ENCODE measurements around the gene APLF. TPM values are rescaled to one million over a fixed set of nuclear protein-coding genes. Genes with fewer than 3 reads are reported as not detected.

The APLF gene
- total and polyA plus RNA-seq, 8 donors: 0.85 to 4.2 (median 1.9) TPM

DNA sequence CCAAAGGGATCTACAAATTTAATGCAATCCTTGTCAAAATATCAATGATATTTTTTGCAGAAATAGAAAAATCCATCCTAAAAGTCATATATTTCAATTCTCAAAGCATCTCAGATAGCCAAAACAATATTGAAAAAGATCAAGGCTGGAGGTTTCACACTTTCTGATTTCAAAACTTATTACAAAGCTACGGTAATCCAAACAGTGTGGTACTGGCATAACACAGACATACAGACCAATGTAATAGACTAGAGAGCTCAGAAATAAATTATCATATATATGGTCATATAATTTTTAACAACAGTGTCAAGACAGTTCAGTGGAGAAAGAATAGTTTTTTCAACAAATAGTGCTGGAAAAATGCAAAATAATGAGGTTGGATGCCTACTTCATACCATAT is 135.7 kb downstream of the APLF start:
- H3K9me3 ChIP-seq: no peaks in the 10 kb centered on the region
- H3K27ac ChIP-seq: no peak overlapping the region
- TF ChIP-seq, protein P1, sequence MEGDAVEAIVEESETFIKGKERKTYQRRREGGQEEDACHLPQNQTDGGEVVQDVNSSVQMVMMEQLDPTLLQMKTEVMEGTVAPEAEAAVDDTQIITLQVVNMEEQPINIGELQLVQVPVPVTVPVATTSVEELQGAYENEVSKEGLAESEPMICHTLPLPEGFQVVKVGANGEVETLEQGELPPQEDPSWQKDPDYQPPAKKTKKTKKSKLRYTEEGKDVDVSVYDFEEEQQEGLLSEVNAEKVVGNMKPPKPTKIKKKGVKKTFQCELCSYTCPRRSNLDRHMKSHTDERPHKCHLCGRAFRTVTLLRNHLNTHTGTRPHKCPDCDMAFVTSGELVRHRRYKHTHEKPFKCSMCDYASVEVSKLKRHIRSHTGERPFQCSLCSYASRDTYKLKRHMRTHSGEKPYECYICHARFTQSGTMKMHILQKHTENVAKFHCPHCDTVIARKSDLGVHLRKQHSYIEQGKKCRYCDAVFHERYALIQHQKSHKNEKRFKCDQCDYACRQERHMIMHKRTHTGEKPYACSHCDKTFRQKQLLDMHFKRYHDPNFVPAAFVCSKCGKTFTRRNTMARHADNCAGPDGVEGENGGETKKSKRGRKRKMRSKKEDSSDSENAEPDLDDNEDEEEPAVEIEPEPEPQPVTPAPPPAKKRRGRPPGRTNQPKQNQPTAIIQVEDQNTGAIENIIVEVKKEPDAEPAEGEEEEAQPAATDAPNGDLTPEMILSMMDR (IDR thresholded peaks at IDR 0.05): no peak
- FAIRE-seq (no peak), ATAC-seq (no peak), DNase-seq (no peak)
- H3K4me1 ChIP-seq: no peaks in the 10 kb centered on the region
- intact Hi-C loops (cut with DNase I): no loop called here
- no peaks in the 10 kb centered on the region for H3K27me3 ChIP-seq
- WGBS, 2 donors: 95 to 98% methylated on average over 1 of the region's 1 CpG
- H3K4me3 ChIP-seq: no peak overlapping the region
- no peaks in the 10 kb centered on the region for H3K36me3 ChIP-seq

DNA sequence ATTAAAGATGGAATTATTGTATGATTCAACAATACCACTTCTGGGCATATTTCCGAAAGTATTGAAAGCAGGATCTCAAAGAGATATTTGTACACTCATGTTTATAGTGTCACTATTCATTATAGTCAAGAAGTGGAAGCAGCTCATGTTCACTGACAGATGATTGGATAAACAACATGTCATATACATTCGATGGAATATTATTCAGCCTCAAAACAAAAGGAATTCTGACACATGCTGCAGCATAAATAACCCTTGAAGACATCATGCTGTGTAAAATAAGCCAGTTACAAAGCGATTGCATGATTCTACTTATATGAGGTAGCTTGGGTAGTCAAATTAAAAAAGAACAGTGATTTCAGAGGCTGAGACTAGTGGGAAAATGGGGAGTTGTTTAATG is 136.7 kb downstream of the APLF start:
- intact Hi-C loops (cut with DNase I): no loop called here
- no peak for DNase-seq
- WGBS, 2 donors: 72 to 76% methylated on average over 3 of the region's 3 CpGs
- no peak overlapping the region for H3K27ac ChIP-seq
- no peaks in the 10 kb centered on the region for H3K4me1 ChIP-seq
- no peak overlapping the region for H3K4me3 ChIP-seq
- FAIRE-seq: no peak
- no peaks in the 10 kb centered on the region for H3K36me3 ChIP-seq
- no peak for ATAC-seq
- H3K9me3 ChIP-seq: no peaks in the 10 kb centered on the region
- no peaks in the 10 kb centered on the region for H3K27me3 ChIP-seq
- TF ChIP-seq, protein P1 (IDR thresholded peaks at IDR 0.05): no peak

GRCh38 chr2:68605939-68606338 is 138.6 kb downstream of the APLF start:
- H3K27me3 ChIP-seq: no peaks in the 10 kb centered on the region
- FAIRE-seq (no peak), DNase-seq (no peak), ATAC-seq (no peak)
- 91% methylated on average over 1 of the region's 1 CpG for WGBS, 2 donors
- intact Hi-C loops (cut with DNase I): no loop called here
- H3K36me3 ChIP-seq: no peaks in the 10 kb centered on the region
- H3K9me3 ChIP-seq: no peaks in the 10 kb centered on the region
- TF ChIP-seq, protein P1 (IDR thresholded peaks at IDR 0.05): no peak
- H3K4me1 ChIP-seq: no peaks in the 10 kb centered on the region
- no peak overlapping the region for H3K4me3 ChIP-seq
- H3K27ac ChIP-seq: no peak overlapping the region

- H3K4me3 ChIP-seq: no peak overlapping the region
- WGBS, 2 donors: 55 to 67% methylated on average over 4 of the region's 4 CpGs
- DNase-seq (no peak), ATAC-seq (no peak), FAIRE-seq (no peak)
- H3K4me1 ChIP-seq: no peaks in the 10 kb centered on the region
- TF ChIP-seq, protein P1 (IDR thresholded peaks at IDR 0.05): no peak
- no peaks in the 10 kb centered on the region for H3K9me3 ChIP-seq
- H3K36me3 ChIP-seq: no peaks in the 10 kb centered on the region
- H3K27ac ChIP-seq: no peak overlapping the region
- intact Hi-C loops (cut with DNase I): no loop called here
- no peaks in the 10 kb centered on the region for H3K27me3 ChIP-seq
Observed at GRCh38 chr2:68606759-68607158, 139.4 kb downstream of the APLF start.

DNA sequence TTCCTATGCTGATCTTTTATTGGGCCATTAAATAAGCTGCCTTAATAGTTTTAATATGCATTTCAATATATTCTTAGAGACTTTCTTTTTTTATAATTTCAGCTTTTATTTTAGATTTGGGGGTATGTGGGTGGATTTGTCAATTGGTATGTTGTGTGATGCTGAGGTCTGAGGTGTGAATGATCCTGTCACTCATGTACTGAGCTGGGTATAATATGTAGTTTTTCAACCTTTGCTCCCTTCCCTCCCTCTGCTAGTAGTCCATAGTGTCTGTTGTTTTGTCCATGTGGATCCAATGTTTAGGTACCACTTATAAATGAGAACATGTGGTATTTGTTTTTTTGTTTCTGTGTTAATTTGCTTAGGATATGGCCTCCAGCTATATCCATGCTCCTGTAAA is 140.5 kb downstream of the APLF start:
- H3K27me3 ChIP-seq: no peaks in the 10 kb centered on the region
- H3K4me1 ChIP-seq: no peaks in the 10 kb centered on the region
- TF ChIP-seq, protein P1 (IDR thresholded peaks at IDR 0.05): no peak
- no peaks in the 10 kb centered on the region for H3K36me3 ChIP-seq
- H3K4me3 ChIP-seq: no peak overlapping the region
- intact Hi-C loops (cut with DNase I): no loop called here
- no peak overlapping the region for H3K27ac ChIP-seq
- DNase-seq: no peak
- no peak for ATAC-seq
- H3K9me3 ChIP-seq: no peaks in the 10 kb centered on the region
- FAIRE-seq: no peak
